Activated CD8-positive, alpha-beta memory T cell treated with anti-CD3 and anti-CD28 coated beads for 4 hours (primary cell): ENCODE results near the gene TMEM131.

Experiments
- DNase-seq, 2 donors: peaks; one replicate each; pipeline ENCODE4 v3.0.0-alpha.2; 2020; ENCODE audit warnings: low read depth in 2 of 2

TMEM131 gene

GRCh38 chr2:97739020-97739892 lies 256.5 kb downstream of the TMEM131 start:
- no peak for DNase-seq

- DNase-seq, result no peak
These were observed 257.3 kb downstream of the TMEM131 start for GRCh38 chr2:97738179-97739019.

- DNase-seq, result no peak
These were observed 258.1 kb downstream of the TMEM131 start for GRCh38 chr2:97737421-97738178.

- DNase-seq, result no peak
These were observed 259.0 kb downstream of the TMEM131 start for GRCh38 chr2:97736608-97737330.

- DNase-seq, result no peak
These were observed 259.6 kb downstream of the TMEM131 start for GRCh38 chr2:97736185-97736584.

GRCh38 chr2:97735161-97735561 lies 260.6 kb downstream of the TMEM131 start:
- no peak for DNase-seq

GRCh38 chr2:97734061-97735051 lies 261.4 kb downstream of the TMEM131 start:
- DNase-seq, result no peak

GRCh38 chr2:97733341-97734035 lies 262.3 kb downstream of the TMEM131 start:
- DNase-seq, result no peak

GRCh38 chr2:97732436-97733340 lies 263.1 kb downstream of the TMEM131 start:
- no peak for DNase-seq

GRCh38 chr2:97731274-97732020 lies 264.3 kb downstream of the TMEM131 start:
- DNase-seq, result no peak

GRCh38 chr2:97730245-97730644 lies 265.5 kb downstream of the TMEM131 start:
- DNase-seq, result no peak

- no peak for DNase-seq
These were observed 267.5 kb downstream of the TMEM131 start for GRCh38 chr2:97728091-97728731.

GRCh38 chr2:97727296-97727695 lies 268.5 kb downstream of the TMEM131 start:
- no peak for DNase-seq

- no peak for DNase-seq
These were observed 269.3 kb downstream of the TMEM131 start for GRCh38 chr2:97726261-97727064.

- DNase-seq, result no peak
These were observed 270.6 kb downstream of the TMEM131 start for GRCh38 chr2:97724946-97725688.

- DNase-seq, result no peak
These were observed 271.2 kb downstream of the TMEM131 start for GRCh38 chr2:97724501-97724900.
